Activated CD8-positive, alpha-beta memory T cell treated with anti-CD3 and anti-CD28 coated beads, Interleukin-2, amount 50 U/mL, for 48 hours (primary cell): ENCODE data around the gene ZNF581.

ENCODE experiments used
- DNase-seq: peaks from one replicate; pipeline ENCODE4 v3.0.0-alpha.2; 2020

Gene ZNF581

GRCh38 chr19:55668603-55669348, 25.3 kb downstream of the ZNF581 start:
- DNase-seq = no peak

- DNase-seq = no peak
Measured at GRCh38 chr19:55669418-55670279, 26.2 kb downstream of the ZNF581 start.

GRCh38 chr19:55670280-55671053, 27.0 kb downstream of the ZNF581 start:
- DNase-seq = no peak

- no peak for DNase-seq
Measured at GRCh38 chr19:55671054-55671378, 27.6 kb downstream of the ZNF581 start.

- DNase-seq = no peak
Measured at GRCh38 chr19:55672418-55672817, 29.0 kb downstream of the ZNF581 start.

GRCh38 chr19:55673465-55673864, 30.0 kb downstream of the ZNF581 start:
- no peak for DNase-seq

- DNase-seq = no peak
Measured at GRCh38 chr19:55673889-55674288, 30.4 kb downstream of the ZNF581 start.

- no peak for DNase-seq
Measured at GRCh38 chr19:55674459-55674840, 31.0 kb downstream of the ZNF581 start.

- peak; percentile 99 for DNase-seq
Measured at GRCh38 chr19:55674841-55675660, 31.6 kb downstream of the ZNF581 start, which contains the start of gene EPN1. EPN1 (plus strand) TSS chr19:55675226; CDS start chr19:55678628, 3,402 bp downstream.

GRCh38 chr19:55675661-55676354, 32.4 kb downstream of the ZNF581 start:
- no peak for DNase-seq

GRCh38 chr19:55676383-55676782, 32.9 kb downstream of the ZNF581 start:
- DNase-seq = no peak

GRCh38 chr19:55676889-55677505, 33.5 kb downstream of the ZNF581 start:
- DNase-seq = no peak

- no peak for DNase-seq
Measured at GRCh38 chr19:55677572-55678028, 34.2 kb downstream of the ZNF581 start.

- DNase-seq = no peak
Measured at GRCh38 chr19:55678121-55678671, 34.7 kb downstream of the ZNF581 start.

- DNase-seq = no peak
Measured at GRCh38 chr19:55679343-55680257, 36.2 kb downstream of the ZNF581 start.

GRCh38 chr19:55680339-55681130, 37.1 kb downstream of the ZNF581 start:
- no peak for DNase-seq

- no peak for DNase-seq
Measured at GRCh38 chr19:55681131-55682092, 38.0 kb downstream of the ZNF581 start.
